Measurements from ENCODE around the gene HYCC2. TPM values are rescaled to one million over a fixed set of nuclear protein-coding genes. Genes with fewer than 3 reads are reported as not detected.
A peak's percentile ranks its signal among the peaks of the same experiment; 100 is the strongest.
"Not testable (repeated sequence)": the region's sequence is repeated elsewhere in the genome, so short reads cannot be mapped to it uniquely, and the experiment has no call there.

Gene HYCC2
- total RNA-seq (2014; rRNA removed; shearing (Covaris generic)): 2.2 and 6.1 TPM in 2 replicates

- DNase-seq (ENCODE audit: low spot score): peak; percentile 92
These were observed at the start of gene HYCC2, which contains the start of gene NDUFB3 for GRCh38 chr2:201071479-201072200. HYCC2 (minus strand) TSS chr2:201071671; CDS start chr2:201024009, 47,662 bp downstream. NDUFB3 (plus strand) TSS chr2:201072001; CDS start chr2:201078883, 6,882 bp downstream.

DNA sequence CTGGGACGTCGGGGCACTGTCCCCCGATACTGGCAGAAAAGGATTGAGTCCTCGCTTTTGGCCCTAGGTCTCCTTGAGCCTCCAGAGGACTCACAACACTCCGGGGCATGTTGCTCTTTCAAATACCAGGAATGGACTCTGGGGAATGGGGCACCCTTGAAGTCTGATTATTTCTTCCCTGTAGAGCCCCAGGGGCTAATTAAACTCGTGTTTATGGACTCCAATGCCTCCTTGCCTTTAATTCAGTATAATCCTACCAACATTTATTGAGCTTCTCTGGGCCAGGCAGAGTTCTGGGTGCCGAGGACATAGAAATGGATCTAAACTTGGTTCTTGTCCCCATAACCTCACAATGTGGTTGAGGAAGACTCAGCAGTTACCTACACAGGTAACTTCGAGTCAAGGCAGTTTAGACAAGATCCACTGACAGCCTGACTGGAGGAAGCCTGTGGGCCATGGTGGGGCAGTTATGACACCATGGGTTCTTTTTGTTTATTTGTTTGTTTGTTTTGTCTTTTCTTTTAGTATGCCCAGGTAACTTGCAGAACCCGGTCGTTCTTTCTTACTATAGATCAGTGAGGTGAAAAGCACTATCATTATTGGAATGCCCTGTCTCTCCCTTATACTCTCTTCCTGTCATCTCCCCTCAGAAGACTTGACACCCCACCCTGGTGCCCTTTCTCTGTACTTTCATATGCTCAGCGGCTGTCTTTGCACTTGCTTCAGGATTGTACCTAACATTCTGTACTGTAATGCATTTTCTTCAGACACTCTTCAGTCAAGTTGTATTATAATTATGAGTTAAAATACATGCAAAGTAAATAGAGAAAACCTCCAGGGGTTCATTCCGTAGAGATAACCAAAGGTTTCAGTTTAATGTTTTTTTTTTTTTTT lies 47.7 kb upstream of the HYCC2 start:
- peak; percentile 38 for DNase-seq (ENCODE audit: low spot score)

GRCh38 chr2:201118121-201118960 lies 46.9 kb upstream of the HYCC2 start:
- DNase-seq (ENCODE audit: low spot score): peak; percentile 77

DNA sequence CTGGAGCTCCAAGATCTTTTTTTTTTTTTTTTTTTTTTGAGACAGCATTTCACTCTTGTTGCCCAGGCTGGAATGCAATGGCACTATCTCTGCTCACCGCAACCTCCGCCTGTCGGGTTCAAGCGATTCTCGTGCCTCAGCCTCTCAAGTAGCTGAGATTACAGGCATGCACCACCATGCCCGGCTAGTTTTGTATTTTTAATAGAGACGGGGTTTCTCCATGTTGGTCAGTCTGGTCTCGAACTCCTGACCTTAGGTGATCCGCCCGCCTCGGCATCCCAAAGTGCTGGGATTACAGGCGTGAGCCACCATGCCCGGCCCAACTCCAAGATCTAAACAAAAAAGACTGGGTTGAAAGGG lies 46.2 kb upstream of the HYCC2 start:
- DNase-seq (ENCODE audit: low spot score): not testable (repeated sequence)

GRCh38 chr2:201116959-201117734 lies 45.7 kb upstream of the HYCC2 start:
- peak; percentile 73 for DNase-seq (ENCODE audit: low spot score)

- DNase-seq (ENCODE audit: low spot score): peak; percentile 53
These were observed 44.9 kb upstream of the HYCC2 start, which contains the start of gene CFLAR for GRCh38 chr2:201116115-201116958. CFLAR (plus strand) TSS chr2:201116164; CDS start chr2:201129866, 13,702 bp downstream.

GRCh38 chr2:201114846-201115245 lies 43.4 kb upstream of the HYCC2 start:
- DNase-seq (ENCODE audit: low spot score): no peak

DNA sequence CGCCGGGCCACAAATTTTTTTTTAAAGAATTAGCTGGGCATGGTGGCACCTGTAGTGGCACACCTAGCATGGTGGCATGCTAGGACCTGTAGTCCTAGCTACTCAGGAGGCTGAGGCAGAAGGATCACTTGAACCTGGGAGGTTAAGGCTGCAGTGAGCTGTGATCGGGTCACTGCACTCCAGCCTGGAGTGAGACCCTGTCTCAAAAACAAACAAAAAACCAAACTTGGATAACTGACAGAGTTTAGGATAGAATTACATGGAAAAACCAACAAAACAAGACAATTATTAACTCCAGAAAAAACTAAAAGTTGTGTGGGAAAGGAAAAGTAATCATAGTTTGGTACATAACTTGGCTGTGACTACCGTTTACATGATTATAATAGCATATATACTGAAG lies 42.9 kb upstream of the HYCC2 start:
- DNase-seq (ENCODE audit: low spot score): no peak

DNA sequence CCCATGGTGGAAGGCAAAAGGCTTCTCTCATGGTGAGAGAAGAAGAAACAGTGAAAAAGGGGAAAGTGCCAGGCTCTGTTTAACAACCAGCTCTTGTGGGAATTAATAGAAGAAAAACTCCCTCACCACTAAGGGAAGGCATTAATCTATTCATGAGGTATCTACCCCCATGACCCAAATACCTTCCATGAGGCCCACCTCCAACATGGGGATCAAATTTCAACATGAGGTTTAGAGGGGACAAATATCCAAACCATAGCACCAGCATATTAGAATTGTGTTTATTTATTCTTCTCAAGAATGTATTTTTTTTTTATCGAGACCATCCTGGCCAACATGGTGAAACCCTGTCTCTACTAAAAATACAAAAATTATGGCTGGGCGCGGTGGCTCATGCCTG lies 39.6 kb upstream of the HYCC2 start:
- DNase-seq (ENCODE audit: low spot score): no peak

GRCh38 chr2:201110615-201111014 lies 39.1 kb upstream of the HYCC2 start:
- DNase-seq (ENCODE audit: low spot score): no peak

DNA sequence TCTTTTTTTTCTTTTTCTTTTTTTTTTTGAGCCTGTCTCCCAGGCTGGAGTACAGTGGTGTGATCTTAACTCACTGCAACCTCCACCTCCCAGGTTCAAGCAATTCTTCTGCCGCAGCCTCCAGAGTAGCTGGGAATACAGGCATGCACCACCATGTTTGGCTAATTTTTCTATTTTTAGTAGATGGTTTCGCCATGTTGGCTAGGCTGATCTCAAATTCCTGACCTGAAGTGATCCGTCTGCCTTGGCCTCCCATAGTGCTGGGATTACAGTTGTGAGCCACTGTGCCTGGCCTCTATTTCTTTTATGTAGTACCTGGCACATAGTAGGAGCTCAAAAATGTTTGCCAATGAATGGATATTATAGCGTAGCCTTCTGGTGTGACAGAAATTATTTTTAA lies 37.7 kb upstream of the HYCC2 start:
- DNase-seq (ENCODE audit: low spot score): no peak

- no peak for DNase-seq (ENCODE audit: low spot score)
These were observed 36.9 kb upstream of the HYCC2 start for GRCh38 chr2:201108341-201108740.

DNA sequence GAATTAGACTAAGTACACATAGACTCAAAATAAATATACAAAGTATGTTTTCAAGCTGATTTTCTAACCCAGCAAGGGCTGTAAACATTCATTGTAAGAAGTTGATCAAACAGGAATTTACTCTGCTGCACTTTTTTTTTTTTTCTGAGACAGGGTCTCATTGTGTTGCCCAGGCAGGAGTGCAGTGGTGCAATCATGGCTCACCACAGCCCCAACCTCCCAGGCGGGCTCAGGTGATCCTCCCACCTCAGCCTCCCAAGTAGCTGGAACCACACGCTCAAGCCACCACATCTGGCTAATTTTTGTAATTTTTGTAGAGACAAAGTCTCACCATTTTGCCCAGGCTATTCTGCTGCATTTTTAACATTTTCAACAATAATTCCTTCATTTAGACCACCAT lies 36.2 kb upstream of the HYCC2 start:
- DNase-seq (ENCODE audit: low spot score): no peak

DNA sequence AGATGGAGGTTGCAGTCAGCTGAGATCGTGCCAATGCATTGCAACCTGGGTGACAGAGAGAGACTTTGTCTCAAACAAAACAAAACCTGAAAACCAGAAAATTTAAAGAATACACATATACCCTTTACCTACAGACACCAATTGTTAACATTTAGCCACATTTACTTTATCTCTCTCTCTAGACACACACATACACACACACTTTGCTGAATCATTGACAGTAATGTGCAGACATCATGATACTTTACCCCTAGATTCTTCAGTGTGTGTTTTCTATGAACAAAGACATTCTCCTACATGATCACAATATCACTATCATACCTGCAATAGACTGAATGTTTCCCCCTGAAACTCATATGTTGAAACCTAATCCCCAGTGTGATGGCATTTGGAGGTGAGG lies 34.3 kb upstream of the HYCC2 start:
- DNase-seq (ENCODE audit: low spot score): no peak

DNA sequence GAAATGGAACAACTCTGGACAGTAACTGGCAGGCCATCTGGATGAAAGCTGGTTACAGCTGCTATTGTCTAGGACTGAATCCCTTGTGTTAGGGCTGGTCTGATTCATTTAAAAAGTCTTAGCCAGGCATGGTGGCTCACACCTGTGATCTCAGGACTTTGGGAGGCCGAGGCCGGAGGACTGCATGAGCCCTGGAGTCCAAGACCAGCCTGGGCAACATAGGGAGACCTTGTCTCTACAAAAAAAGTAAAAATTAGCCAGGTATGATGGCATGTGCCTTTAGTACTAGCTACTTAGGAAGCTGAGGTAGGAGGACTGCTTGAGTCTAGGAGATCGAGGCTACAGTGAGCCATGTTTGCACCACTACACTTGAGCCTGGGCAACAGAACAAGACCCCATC lies 29.0 kb upstream of the HYCC2 start:
- DNase-seq (ENCODE audit: low spot score): no peak

DNA sequence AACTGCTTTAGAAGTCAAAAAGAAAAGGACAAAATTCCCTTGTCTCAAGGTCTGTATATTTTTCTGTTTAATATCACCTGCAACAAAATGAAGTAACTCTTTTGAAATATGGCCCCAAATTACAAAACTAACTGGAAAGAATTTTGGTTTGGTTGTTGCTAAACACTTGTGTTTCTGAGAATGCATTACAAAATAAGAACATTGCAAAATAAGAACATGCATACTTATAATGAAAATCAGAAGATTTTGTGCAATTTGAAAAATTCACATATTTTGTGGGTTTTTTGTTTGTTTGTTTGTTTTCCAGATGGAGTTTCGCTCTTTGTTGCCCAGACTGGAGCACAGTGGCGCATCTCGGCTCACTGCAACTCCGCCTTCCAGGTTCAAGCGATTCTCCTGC lies 22.1 kb upstream of the HYCC2 start:
- DNase-seq (ENCODE audit: low spot score): no peak

- DNase-seq (ENCODE audit: low spot score): no peak
These were observed 19.1 kb upstream of the HYCC2 start for GRCh38 chr2:201090574-201090973.

DNA sequence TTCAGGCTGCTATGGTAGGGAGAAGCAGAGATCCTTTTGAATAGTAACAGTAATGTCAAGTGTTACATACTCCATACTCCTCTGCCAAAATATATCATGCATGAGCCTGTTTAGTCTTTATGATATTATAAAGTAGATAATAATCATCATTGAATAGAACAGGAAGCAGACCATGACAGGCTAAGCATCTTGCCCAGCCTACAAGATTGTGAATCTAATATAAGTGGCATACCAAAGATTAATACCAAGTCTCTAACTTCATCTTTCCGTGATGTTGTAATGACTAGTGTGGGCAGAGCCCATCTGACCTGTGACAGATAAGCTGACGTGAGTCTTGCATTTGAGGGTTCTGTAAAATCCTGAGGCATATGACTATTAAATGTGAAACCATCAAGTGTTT lies 13.4 kb upstream of the HYCC2 start:
- no peak for DNase-seq (ENCODE audit: low spot score)

GRCh38 chr2:201074996-201075395 lies 3.5 kb upstream of the HYCC2 start:
- no peak for DNase-seq (ENCODE audit: low spot score)

- no peak for DNase-seq (ENCODE audit: low spot score)
These were observed 1.6 kb upstream of the HYCC2 start for GRCh38 chr2:201073071-201073470.
